SW 1271 (cell line): ENCODE measurements around the gene GK2.

ENCODE experiments used
- DNase-seq, 2 experiments: peaks; one replicate each; lab custom pipeline; 2025; lab: John Stamatoyannopoulos, UW

GK2 gene

GRCh38 chr4:79385641-79386040 lies 22.4 kb downstream of the GK2 start:
- no peak for DNase-seq

GRCh38 chr4:79381161-79381560 lies 26.9 kb downstream of the GK2 start:
- DNase-seq = no peak

DNA sequence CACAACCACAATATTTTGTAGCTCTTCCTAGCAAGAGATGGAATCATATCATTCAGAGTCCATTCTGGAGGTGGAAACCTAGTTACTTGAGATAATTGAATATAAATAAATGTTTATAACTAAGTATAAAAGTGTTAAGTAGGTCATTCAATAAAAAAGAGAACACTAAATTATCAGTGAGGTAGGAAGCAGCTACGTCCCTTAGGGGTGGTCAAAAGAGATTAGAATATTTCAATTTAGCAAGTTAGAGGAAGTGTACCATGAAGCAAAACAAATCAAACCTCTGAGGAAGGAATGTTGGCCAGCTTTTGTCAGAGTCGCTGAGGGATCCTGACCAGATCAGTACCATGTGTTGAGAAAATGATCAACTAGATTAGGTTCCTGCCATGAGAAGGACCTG lies 38.0 kb downstream of the GK2 start:
- no peak for DNase-seq

DNA sequence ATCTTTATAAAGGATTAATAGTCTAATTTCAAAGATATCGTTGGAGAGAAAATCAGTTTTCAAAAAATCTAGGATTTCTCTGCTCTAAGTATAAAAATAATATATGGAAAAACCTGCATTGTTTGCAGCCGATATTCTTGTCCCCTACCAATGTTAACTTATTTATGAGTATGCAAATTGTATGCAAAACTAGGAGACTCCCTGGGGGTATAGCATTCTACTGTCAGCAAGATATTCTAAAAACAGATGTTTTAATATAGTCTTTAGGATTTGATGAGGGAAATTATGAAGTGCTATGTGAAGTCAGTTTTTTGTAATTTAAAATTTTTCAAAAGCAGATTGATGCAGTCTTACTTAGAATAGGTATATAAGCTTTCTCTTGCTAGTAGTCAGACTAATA lies 40.9 kb downstream of the GK2 start:
- DNase-seq = no peak

DNA sequence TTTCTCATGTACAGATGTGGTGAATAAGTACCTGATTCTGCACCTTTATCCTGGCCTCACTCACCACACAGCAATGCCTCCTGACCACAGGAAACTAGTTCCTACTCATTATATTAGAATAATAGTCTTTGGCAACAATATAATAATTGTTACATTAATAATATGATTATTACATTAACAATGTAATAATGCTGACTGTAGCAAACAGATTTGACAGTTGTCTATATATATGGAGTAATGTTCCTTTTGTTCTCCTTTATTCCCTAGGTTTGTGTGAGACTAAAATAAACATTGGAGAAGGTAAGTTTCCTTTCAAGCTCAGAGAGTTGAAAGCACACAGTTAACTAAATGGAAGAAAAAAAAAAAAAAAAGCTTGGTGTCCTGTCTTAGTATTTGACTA lies 41.6 kb downstream of the GK2 start:
- no peak for DNase-seq

- no peak for DNase-seq
Measured at GRCh38 chr4:79364061-79364460, 44.0 kb downstream of the GK2 start.

GRCh38 chr4:79362626-79363025 lies 45.4 kb downstream of the GK2 start:
- DNase-seq = no peak

- DNase-seq = no peak
Measured at GRCh38 chr4:79360006-79360405, 48.0 kb downstream of the GK2 start.

- no peak for DNase-seq
Measured at GRCh38 chr4:79358438-79358837, 49.6 kb downstream of the GK2 start.

GRCh38 chr4:79357365-79357764 lies 50.7 kb downstream of the GK2 start:
- DNase-seq = no peak
